GM21515 (cell line): ENCODE results near the gene PLXNB1.

Experiments
- ATAC-seq: cut with Tn5 transposase; IDR thresholded peaks from one replicate; pipeline ENCODE4 v1.9.1; 2021; ENCODE audit not compliant: unreplicated experiment

The PLXNB1 gene

DNA sequence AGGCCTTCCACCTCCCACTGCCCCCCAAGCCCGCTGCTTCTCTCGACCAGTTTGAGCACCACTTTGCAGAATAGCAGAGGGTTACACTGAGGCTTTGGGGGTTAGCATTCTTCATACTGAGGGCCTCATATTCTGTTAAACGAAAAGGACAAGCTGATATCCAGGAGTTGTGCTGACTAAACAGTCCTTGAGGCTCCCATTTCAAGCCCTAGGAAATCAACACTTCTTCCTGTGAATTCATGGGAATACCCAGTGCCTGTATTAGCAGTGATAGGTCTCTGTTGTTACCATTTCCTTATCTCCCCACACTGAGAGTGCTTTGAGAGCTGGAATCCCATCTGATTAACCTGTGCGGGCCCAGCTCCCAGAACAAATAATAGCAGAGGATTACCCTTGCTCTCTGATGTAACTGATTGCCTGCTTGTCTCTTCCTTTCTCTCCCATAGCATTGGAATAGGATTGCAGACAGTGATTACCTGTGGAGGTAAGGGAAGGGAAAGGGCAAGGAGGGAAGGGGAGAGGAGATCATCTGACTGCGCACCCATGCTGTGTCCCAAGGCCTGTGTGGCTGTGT lies 56.9 kb downstream of the PLXNB1 start:
- ATAC-seq, result no peak

DNA sequence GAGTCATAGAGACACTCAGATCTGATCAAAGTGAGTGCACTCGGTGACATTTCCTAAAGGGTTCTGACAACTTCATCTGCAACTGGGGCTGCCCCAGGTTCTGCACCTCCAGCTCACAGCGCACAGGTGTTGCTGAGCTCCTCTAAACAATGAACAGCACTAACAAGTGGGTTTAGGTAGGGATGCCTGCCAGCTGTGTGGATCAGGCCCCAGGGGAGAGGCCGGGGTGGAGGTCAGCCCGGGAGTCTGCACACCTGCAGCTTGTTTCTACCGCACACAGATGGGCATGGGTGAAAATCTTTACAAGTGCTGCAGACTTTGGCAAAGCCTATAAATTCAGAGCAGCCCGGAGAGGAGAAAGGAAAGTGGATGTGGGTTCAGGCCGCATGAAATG lies 57.5 kb downstream of the PLXNB1 start:
- no peak for ATAC-seq

DNA sequence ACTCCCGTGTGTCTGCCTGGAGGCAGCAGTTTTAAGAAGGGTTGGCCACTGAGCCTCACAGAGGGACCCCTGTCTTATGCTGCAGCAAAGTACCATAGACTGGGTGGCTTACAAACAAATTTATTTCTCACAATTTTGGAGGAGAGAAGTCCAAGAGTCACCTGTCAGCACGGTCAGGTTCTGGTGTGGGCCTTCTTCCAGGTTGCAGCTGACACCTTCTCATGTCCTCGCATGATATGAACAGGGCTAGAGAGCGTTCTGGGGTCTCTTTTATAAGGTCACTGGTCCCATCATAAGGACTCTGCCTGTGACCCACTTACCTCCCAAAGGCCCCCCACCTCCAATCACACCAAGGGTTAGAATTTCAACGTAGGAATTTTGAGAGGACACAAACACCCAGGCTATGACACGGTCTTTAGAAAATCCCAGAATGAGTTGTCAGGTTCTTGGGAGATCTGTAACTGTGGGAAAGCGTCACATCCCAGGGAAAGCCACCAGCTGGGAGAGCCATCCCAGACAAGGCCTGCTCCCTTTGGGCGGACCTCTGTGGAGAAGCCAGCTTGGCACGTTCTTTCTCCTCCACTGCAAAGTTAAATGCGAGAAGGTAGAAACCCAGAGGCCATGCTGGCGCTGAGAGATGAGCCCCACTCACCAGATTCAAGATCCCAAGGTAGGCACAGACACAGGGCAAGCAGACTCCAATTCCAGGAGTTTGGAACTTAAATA lies 58.1 kb downstream of the PLXNB1 start, which contains the start of gene FBXW12:
Gene FBXW12 (plus strand): TSS at position 569 of the 726 bp plus-strand sequence. CDS start 549 bp downstream, outside the sequence.
- ATAC-seq, result no peak

DNA sequence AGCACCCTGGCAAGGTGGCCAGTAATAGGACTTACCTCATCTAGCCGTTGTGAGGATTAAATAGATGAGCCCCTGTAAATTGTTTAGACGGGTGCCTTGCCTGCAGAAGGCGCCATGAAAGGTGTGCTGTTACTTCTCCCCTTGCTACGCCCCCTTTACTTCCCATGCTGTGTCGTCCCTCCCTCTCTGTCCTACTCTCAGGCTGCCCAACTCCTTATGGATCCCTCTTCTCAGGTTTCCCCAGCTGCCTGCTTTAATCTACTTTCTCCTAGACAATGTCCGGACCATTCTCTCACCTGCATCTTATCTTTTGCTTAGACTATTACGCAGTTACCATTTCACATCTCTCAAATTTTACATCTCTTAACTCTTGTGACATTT lies 59.6 kb downstream of the PLXNB1 start:
- ATAC-seq, result no peak

DNA sequence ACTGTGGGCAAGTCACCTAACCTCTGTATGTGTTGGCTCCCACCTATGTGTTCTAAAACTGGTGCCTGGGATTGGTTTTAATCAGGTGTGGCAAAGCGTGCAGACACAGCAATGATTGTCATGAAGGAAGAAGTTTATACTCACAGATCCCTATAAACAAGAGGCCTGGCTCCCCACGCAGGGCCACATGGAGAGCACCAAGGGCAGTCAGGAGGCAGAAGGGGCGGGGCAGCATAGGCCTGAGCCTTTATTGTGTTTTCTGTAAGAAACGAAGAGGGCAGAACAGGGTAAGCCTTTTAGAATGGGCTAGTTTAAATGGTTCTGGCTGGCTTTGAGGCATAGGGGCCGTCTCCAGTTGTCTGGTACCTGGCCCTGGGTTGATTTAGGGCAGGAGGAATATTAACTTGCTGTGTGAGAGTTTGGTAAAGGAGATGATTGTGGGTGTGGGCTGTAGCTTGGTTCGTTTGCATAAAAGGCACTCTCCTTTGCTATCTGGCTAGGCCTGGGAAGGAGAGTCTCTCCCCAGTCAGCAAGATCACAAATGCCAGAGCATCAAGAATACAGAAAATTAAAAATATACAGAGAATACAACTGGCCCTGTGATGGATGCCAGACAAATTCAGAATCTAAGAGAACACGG lies 60.1 kb downstream of the PLXNB1 start:
- ATAC-seq, result no peak

DNA sequence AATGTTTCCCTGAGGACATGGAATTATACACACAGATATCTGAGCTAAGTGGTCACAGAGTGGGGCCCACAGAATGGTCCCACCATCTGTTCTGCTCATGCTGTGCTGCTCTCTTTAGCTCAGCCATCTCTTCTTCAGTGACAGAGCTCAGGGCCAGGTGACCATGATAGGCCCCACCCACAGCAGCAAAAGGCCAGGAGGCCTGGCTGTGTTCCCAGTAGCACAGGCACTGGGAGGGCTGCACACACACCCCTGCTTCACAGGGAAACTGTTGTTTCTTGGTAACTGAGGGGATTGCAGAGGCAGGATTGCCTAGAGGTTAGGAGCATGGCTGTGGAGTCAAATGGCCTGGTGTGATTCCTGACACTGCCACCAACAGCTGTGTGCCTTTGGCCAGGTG lies 62.7 kb downstream of the PLXNB1 start:
- ATAC-seq, result no peak

DNA sequence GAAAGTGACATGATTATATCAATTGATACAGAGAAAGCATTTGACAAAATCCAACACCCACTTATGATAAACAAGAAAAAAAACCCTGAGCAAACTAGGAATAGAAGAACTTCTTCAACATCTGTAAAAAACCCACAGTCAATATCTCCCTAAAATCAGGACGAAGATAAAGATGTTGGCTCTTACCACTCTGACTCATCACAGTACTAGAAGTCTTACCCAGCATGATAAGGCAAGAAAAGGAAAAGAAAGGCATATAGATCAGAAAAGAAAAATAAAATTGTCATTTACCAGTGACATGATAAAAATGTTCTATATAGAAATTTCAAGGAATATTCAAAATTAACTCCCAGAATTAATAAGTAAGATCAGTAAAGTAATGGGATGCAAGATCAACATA lies 65.0 kb downstream of the PLXNB1 start:
- ATAC-seq, result no peak

DNA sequence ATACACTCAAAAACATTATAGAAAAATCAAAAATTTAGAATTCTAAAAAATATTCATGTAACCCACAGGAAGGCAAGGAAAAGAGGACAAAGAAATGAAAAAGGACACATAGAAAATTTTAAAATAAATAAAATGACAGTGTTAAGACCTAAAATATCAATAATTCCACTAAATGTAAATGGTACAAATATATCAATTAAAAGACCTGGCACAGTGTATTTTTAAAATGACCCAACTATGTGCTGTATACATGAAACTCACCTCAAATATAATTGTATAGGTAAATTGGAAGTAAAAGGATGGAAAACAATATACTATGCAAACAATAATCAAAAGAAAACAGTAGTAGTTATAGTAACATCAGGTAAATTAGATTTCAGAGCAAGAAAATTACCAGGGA lies 68.0 kb downstream of the PLXNB1 start:
- ATAC-seq, result no peak

DNA sequence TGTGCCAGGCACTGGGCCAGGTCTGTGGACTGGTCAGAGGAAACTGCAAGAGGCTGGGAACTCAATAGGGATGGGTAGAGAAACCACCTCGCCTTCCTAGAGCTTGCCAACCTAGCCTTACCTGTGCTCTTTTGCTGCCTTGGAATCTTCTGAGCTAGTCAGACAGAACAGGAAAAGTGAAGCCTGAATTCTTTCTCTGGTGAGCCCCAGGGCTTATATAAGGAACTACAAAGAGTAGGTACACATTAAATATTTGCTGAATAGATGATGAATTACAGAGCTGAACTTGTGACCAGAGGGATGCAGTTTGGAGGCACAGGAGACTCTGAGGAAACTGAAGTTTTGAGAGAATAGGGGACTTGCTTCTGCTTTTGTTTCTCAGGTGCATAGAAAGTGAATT lies 73.5 kb downstream of the PLXNB1 start:
- ATAC-seq, result no peak

DNA sequence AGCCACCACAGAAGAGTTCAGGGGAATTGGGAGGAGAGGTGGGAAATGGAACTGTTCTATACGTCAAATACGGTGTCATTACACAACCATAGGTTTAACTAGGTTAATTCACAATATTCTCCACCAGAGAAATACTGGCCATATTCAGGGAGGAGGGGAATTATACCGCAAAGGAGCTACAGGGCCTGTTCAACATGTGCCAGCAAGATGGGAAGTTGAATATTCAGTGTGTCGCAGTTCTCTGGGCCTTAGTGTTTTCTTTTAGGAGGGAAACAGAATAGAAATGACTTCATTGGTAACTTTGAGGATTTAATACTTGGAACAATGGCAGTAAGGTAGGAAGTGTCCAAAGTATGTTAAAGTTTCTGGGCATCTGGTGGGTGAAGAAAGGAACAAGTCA lies 75.9 kb downstream of the PLXNB1 start:
- ATAC-seq, result no peak
